ENCODE measurements around the gene ZNF552. TPM values are rescaled to one million over a fixed set of nuclear protein-coding genes. Genes with fewer than 3 reads are reported as not detected.
A peak's percentile ranks its signal among the peaks of the same experiment; 100 is the strongest.
"Not testable (repeated sequence)": the region's sequence is repeated elsewhere in the genome, so short reads cannot be mapped to it uniquely, and the experiment has no call there.

ZNF552 gene
- total and polyA plus RNA-seq, 7 experiments from 2014 or later: 10.6 to 21.9 (median 16.3) TPM

DNA sequence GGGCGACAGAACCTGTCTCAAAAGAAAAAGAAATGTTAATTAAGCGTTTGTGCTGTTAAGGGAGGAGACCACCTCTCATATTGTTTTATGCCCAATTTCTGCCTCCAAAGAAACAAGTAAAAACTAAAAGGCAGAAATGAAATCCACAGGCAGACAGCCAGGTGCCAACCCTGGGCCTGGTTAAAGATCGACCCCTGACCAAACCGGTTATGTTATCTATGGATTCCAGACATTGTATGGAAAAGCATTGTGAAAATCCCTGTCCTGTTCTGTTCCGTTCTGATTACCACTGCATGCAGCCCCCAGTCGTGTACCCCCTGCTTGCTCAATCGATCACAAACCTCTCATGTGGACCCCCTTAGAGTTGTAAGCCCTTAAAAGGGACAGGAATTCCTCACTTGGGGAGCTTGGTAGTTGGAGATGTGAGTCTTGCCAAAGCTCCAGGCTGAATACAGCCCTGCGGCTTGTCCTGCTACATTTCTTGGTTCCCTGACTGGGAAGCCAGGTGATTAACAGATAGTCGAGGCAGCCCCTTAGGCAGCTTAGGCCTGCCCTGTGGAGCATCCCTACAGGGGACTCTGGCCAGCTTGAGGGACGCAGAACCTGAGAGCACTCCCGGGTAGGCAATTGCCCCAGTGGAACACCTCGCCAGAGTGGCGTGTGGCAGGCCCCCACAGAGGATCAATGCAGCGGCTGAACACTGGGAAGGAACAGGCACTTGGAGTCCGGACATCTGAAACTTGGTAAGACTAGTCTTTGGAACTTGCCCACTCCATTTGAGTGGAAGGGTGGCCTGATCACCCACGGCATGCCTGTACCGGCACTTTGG is 748 bp upstream of the ZNF552 start:
- peaks cover 0 to 2% (median 0%) of the 10 kb centered on the region in 11 donors for H3K9me3 Mint-ChIP-seq

DNA sequence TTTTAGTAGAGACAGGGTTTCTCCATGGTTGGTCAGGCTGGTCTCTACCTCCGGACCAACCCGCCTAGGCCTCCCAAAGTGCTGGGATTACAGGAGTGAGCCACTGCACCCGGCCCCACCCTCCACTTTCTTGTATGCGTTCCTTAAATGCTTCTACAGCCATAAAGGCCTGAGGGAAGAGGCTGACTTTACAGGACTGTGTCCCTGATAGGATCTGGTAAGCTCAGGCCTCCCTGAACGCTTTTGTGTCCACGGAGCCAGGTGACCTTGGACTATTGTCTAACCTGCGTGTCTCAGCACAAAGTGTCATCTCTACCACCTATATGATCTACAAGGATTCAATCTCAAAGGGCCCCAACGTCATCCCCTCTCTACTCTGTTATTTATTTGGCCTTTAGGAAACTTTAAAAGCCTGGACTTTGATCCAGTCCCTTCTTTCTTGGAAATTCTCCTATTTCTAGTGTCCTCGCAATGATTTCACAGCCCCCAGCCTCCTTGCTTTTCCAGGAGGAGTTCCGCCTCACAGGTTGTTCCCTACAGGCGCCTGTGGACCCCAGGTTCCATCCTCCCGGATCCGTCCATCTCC is 701 bp downstream of the ZNF552 start:
- Histone ChIP-seq H3K36me3 (ENCODE audit: control insufficient read depth in 2 of 3, insufficient read depth in 3 of 3, low read length in 3 of 3) (peaks cover 0 to 23% (median 0%) of the 10 kb centered on the region in 3 experiments), H3K27me3 (ENCODE audit: control insufficient read depth in 2 of 2, insufficient read depth in 2 of 2, low read length in 2 of 2) (no peaks in the 10 kb centered on the region), H3K27ac (ENCODE audit: low read depth, low read length) (peak overlapping the region; percentile 98), H3K4me3 (ENCODE audit: low read length) (peak overlapping the region; percentile 81), H3K4me1 (ENCODE audit: control insufficient read depth in 2 of 2, insufficient read depth in 2 of 2, low read length in 2 of 2) (peaks cover 10 to 29% of the 10 kb centered on the region in 2 donors), H3K9me3 (ENCODE audit: control insufficient read depth in 2 of 3, low read length in 3 of 3) (no peaks in the 10 kb centered on the region)
- no peak for DNase-seq
- Mint-ChIP-seq H3K36me3 (peaks cover 7 to 32% (median 18%) of the 10 kb centered on the region in 5 donors), H3K9me3 (peaks cover 0 to 2% (median 0%) of the 10 kb centered on the region in 11 donors), H3K4me3 (peak overlapping the region; percentile 93 to 98 (median 96)), H3K4me1 (peaks cover 27 to 65% (median 49%) of the 10 kb centered on the region in 7 donors), H3K27ac (peak overlapping the region; percentile 89 to 97 (median 95)), H3K27me3 (no peaks in the 10 kb centered on the region)
- intact Hi-C loops (cut with micrococcal nuclease): loop anchor here (1.0 to 10.0 kb wide), 14 partner anchors 35 to 626 kb away; partner anchors contain the start of genes ZNF416 (in 2 of the 2), ZNF132 (in 1 of the 2), ZNF17 (in 1 of the 2) and ZNF417 (in 1 of the 2)
- POLR2A ChIA-PET: interaction anchor here (0.7 to 1.6 kb wide), 3 partner anchors 12 to 522 kb away, joined by 3 to 8 read pairs (median 5); no protein-coding TSS in a partner anchor
- ATAC-seq: no peak
- CTCF ChIA-PET: no interaction called here

More for the DNA sequence above, 748 bp upstream of the ZNF552 start:
- Histone ChIP-seq H3K27me3 (ENCODE audit: control insufficient read depth in 2 of 2, insufficient read depth in 2 of 2, low read length in 2 of 2) (no peaks in the 10 kb centered on the region), H3K9me3 (ENCODE audit: control insufficient read depth in 2 of 3, low read length in 3 of 3) (no peaks in the 10 kb centered on the region), H3K27ac (ENCODE audit: low read depth, low read length) (peak overlapping the region; percentile 98), H3K4me1 (ENCODE audit: control insufficient read depth in 2 of 2, insufficient read depth in 2 of 2, low read length in 2 of 2) (peaks cover 10 to 30% of the 10 kb centered on the region in 2 donors), H3K36me3 (ENCODE audit: control insufficient read depth in 2 of 3, insufficient read depth in 3 of 3, low read length in 3 of 3) (peaks cover 0 to 13% (median 0%) of the 10 kb centered on the region in 3 experiments), H3K4me3 (ENCODE audit: low read length) (peak overlapping the region; percentile 81)
- Mint-ChIP-seq H3K4me1 (peaks cover 29 to 66% (median 57%) of the 10 kb centered on the region in 7 donors), H3K27ac (peak overlapping the region; percentile 89 to 97 (median 95)), H3K4me3 (peak overlapping the region; percentile 93 to 98 (median 96)), H3K27me3 (no peaks in the 10 kb centered on the region), H3K36me3 (peaks cover under 1 to 22% (median 6%) of the 10 kb centered on the region in 5 donors)
- ATAC-seq: no peak
- ChIA-PET CTCF (no interaction called here), POLR2A (interaction anchor here (0.6 to 1.6 kb wide), 9 partner anchors 43 to 408 kb away, joined by 3 to 8 read pairs (median 3); partner anchors contain the start of genes ZNF417, ZNF586 and ZNF606)
- intact Hi-C loops (cut with micrococcal nuclease): loop anchor here (1.0 to 10.0 kb wide), 12 partner anchors 34 to 589 kb away; partner anchors contain the start of genes ZNF416 (in 2 of the 2), ZNF551 (in 2 of the 2), ZNF586 (in 2 of the 2) and ZNF211 (in 1 of the 2)
- no peak for DNase-seq

DNA sequence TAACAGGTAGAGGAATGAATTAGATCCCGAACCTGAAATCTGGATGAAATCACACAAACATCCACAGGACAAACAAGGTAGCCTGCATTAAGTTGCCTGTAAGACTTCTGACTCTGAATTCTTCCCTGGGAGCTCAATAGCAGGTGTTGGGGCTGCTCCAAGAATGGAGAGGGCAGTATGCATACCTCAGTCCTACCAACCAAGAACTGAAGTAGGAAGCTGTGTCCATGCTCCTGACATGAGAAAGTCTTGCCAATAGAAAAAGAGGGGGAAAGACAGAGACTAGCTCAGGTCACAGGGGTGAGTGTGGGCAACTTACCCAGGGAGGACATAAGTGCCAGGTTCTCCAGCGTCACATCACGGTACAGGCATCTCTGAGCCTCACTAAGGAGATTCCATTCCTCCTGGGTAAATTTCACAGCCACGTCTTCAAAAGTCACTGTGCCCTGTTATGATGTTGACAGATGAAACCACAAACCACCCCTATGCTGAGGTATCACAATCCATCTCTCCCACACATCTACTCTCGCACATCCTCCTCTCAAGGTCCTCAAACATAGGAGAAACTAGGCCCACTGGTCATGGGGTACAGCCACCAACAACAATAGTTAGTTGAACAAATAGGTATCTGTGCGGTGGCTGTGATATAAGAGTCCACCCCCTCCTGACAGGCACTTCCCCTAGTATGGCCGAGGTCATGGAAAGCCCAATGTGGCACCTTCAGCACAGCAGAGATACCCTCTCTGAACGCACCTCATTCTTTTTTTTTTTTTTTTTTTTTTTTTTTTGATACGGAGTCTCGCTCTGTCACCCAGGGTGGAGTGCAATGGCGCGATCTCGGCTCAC is 1.5 kb downstream of the ZNF552 start:
- intact Hi-C loops (cut with micrococcal nuclease): loop anchor here (10.0 kb wide), 3 partner anchors 238 to 592 kb away; partner anchors contain the start of genes ZNF416 (in 1 of the 2), ZNF548 (in 1 of the 2) and ZNF584 (in 1 of the 2)
- CTCF ChIA-PET; ATAC-seq; H3K9me3 ChIP-seq (ENCODE audit: control insufficient read depth in 2 of 3, low read length in 3 of 3); H3K9me3 Mint-ChIP-seq; H3K27me3 ChIP-seq (ENCODE audit: control insufficient read depth in 2 of 2, insufficient read depth in 2 of 2, low read length in 2 of 2); H3K4me3 ChIP-seq (ENCODE audit: low read length); H3K27me3 Mint-ChIP-seq: not testable (repeated sequence)
- H3K36me3 Mint-ChIP-seq: peaks cover 8 to 38% (median 25%) of the 10 kb centered on the region in 5 donors
- H3K4me3 Mint-ChIP-seq: peak overlapping the region; percentile 63 to 98 (median 95)
- peaks cover 10 to 29% of the 10 kb centered on the region in 2 donors for H3K4me1 ChIP-seq (ENCODE audit: control insufficient read depth in 2 of 2, insufficient read depth in 2 of 2, low read length in 2 of 2)
- H3K27ac ChIP-seq (ENCODE audit: low read depth, low read length): peak overlapping the region; percentile 59
- peaks cover 27 to 61% (median 45%) of the 10 kb centered on the region in 7 donors for H3K4me1 Mint-ChIP-seq
- H3K27ac Mint-ChIP-seq: peak overlapping the region; percentile 29 to 95 (median 86)
- peak in 2 of 9 donors; percentile 9 to 16 for DNase-seq
- POLR2A ChIA-PET: interaction anchor here (0.7 kb wide), 1 partner anchor 523 kb away, joined by 5 read pairs; no protein-coding TSS in a partner anchor
- peaks cover 0 to 27% (median 0%) of the 10 kb centered on the region in 3 experiments for H3K36me3 ChIP-seq (ENCODE audit: control insufficient read depth in 2 of 3, insufficient read depth in 3 of 3, low read length in 3 of 3)

DNA sequence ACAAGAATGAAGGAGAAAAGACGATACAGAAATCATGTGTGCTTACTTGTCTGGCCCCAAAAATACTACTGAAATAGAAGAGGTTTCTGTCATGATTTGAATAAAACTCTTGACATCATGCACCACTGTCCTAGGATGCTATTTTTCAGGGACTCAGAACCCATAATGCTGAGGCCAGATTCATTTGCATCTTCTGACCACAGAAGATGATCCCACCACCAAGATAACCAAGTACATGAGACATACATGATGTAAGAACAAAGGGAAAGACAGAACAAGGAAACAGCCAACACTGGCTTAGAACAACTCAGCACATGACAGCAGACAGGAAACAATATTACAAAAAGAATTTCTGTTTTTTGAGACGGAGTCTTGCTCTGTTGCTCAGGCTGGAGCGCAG is 2.5 kb downstream of the ZNF552 start:
- Histone ChIP-seq H3K27ac (ENCODE audit: low read depth, low read length) (peak overlapping the region; percentile 59), H3K9me3 (ENCODE audit: control insufficient read depth in 2 of 3, low read length in 3 of 3) (no peaks in the 10 kb centered on the region), H3K27me3 (ENCODE audit: control insufficient read depth in 2 of 2, insufficient read depth in 2 of 2, low read length in 2 of 2) (no peaks in the 10 kb centered on the region), H3K4me3 (ENCODE audit: low read length) (no peak overlapping the region), H3K4me1 (ENCODE audit: control insufficient read depth in 2 of 2, insufficient read depth in 2 of 2, low read length in 2 of 2) (peaks cover 10 to 29% of the 10 kb centered on the region in 2 donors), H3K36me3 (ENCODE audit: control insufficient read depth in 2 of 3, insufficient read depth in 3 of 3, low read length in 3 of 3) (peaks cover 0 to 35% (median 0%) of the 10 kb centered on the region in 3 experiments)
- H3K27ac Mint-ChIP-seq: peak overlapping the region; percentile 12 to 95 (median 80)
- peaks cover 13 to 45% (median 32%) of the 10 kb centered on the region in 5 donors for H3K36me3 Mint-ChIP-seq
- H3K4me3 Mint-ChIP-seq: peak overlapping the region; percentile 63 to 98 (median 95)
- intact Hi-C loops (cut with micrococcal nuclease): loop anchor here (10.0 kb wide), 3 partner anchors 237 to 593 kb away; partner anchors contain the start of genes ZNF416 (in 1 of the 2), ZNF548 (in 1 of the 2) and ZNF584 (in 1 of the 2)
- peaks cover 27 to 62% (median 48%) of the 10 kb centered on the region in 7 donors for H3K4me1 Mint-ChIP-seq
- ChIA-PET POLR2A (no interaction called here), CTCF (no interaction called here)
- peaks cover 0 to 6% (median 0%) of the 10 kb centered on the region in 11 donors for H3K9me3 Mint-ChIP-seq
- DNase-seq (peak in 2 of 9 donors; percentile 25 to 28), ATAC-seq (no peak)
- no peaks in the 10 kb centered on the region for H3K27me3 Mint-ChIP-seq

DNA sequence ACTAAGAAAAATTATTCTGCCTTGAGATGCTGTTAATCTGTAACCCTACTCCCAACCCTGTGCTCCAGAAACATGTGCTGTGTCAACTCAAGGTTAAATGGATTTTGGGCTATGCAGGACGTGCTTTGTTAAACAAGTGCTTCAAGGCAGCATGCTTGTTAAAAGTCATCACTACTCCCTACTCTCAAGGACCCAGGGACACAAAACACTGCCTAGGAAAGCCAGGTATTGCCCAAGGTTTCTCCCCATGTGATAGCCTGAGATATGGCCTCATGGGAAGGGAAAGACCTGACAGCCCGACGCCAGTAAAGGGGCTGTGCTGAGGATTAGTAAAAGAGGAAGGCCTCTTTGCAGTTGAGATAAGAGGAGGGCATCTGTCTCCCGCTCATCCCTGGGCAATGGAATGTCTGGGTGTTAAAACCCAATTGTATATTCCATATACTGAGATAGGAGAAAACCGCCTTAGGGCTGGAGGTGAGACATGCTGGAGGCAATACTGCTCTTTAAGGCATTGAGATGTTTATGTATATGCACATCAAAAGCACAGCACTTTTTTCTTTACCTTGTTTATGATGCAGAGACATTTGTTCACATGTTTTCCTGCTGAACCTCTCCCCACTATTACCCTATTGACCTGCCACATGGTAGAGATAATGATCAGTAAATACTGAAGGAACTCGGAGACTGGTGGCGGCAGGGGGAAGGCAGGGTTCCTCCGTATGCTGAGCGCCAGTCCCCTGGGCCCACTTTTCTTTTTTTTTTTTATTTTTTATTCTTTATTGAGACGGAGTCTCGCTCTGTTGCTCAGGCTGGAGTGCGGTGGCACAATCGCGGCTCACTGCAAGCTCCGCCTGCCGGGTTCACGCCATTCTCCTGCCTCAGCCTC is 4.1 kb downstream of the ZNF552 start:
- peaks cover 0 to 10% (median 0%) of the 10 kb centered on the region in 11 donors for H3K9me3 Mint-ChIP-seq
- H3K36me3 Mint-ChIP-seq: peaks cover 17 to 51% (median 38%) of the 10 kb centered on the region in 5 donors
- POLR2A ChIA-PET; H3K9me3 ChIP-seq (ENCODE audit: control insufficient read depth in 2 of 3, low read length in 3 of 3); H3K27me3 ChIP-seq (ENCODE audit: control insufficient read depth in 2 of 2, insufficient read depth in 2 of 2, low read length in 2 of 2); H3K4me3 ChIP-seq (ENCODE audit: low read length); H3K27me3 Mint-ChIP-seq; ATAC-seq; H3K27ac ChIP-seq (ENCODE audit: low read depth, low read length); CTCF ChIA-PET; DNase-seq: not testable (repeated sequence)
- H3K4me1 Mint-ChIP-seq: peaks cover 27 to 58% (median 46%) of the 10 kb centered on the region in 7 donors
- H3K4me3 Mint-ChIP-seq: peak overlapping the region in 1 of 10 donors; percentile 48
- intact Hi-C loops (cut with micrococcal nuclease): loop anchor here (10.0 kb wide), 3 partner anchors 236 to 594 kb away; partner anchors contain the start of genes ZNF416 (in 1 of the 2), ZNF548 (in 1 of the 2) and ZNF584 (in 1 of the 2)
- H3K36me3 ChIP-seq (ENCODE audit: control insufficient read depth in 2 of 3, insufficient read depth in 3 of 3, low read length in 3 of 3): peaks cover 0 to 35% (median 0%) of the 10 kb centered on the region in 3 experiments
- H3K27ac Mint-ChIP-seq: peak overlapping the region in 2 of 9 donors; percentile 26 to 48
- peaks cover 10 to 29% of the 10 kb centered on the region in 2 donors for H3K4me1 ChIP-seq (ENCODE audit: control insufficient read depth in 2 of 2, insufficient read depth in 2 of 2, low read length in 2 of 2)

All from naive thymus-derived CD4-positive, alpha-beta T cell (primary cell).